DMS114 treated with DMSO at 0.1 percent for 48 hours (cell line): ENCODE measurements around the gene RABL6.
A peak's percentile ranks its signal among the peaks of the same experiment; 100 is the strongest.
"Not testable (repeated sequence)": the region's sequence is repeated elsewhere in the genome, so short reads cannot be mapped to it uniquely, and the experiment has no call there.

Experiments used
- DNase-seq: peaks from one replicate; lab custom pipeline; 2025; ENCODE audit not compliant: unreplicated experiment; lab: John Stamatoyannopoulos, UW

Gene RABL6

DNA sequence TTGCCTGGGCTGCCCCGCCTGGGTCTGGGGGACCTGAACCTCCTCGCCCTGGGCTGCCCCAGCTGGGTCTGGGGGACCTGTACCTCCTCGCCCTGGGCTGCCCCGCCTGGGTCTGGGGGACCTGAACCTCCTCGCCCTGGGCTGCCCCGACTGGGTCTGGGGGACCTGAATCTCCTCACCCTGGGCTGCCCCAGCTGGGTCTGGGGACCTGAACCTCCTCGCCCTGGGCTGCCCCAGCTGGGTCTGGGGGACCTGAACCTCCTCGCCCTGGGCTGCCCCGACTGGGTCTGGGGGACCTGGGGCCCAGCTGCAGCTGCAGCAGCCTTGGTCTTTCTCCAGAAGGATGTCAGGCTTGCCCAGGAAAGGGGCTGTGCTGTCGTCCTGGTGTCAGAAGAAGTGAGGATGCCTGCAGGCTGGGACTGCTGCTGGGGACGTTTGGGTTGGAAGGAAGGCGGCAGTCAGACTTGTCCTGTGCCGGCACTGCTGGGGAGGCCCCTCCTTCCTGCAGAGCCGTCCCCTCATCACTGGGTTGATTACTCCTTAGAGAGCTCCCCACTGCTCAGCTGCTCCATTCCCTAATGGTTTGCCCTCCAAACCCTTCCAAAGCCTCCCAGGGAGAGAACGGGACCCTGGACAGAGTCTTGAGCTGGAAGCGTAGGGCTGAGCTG lies 25.8 kb downstream of the RABL6 start:
- DNase-seq: not testable (repeated sequence)

DNA sequence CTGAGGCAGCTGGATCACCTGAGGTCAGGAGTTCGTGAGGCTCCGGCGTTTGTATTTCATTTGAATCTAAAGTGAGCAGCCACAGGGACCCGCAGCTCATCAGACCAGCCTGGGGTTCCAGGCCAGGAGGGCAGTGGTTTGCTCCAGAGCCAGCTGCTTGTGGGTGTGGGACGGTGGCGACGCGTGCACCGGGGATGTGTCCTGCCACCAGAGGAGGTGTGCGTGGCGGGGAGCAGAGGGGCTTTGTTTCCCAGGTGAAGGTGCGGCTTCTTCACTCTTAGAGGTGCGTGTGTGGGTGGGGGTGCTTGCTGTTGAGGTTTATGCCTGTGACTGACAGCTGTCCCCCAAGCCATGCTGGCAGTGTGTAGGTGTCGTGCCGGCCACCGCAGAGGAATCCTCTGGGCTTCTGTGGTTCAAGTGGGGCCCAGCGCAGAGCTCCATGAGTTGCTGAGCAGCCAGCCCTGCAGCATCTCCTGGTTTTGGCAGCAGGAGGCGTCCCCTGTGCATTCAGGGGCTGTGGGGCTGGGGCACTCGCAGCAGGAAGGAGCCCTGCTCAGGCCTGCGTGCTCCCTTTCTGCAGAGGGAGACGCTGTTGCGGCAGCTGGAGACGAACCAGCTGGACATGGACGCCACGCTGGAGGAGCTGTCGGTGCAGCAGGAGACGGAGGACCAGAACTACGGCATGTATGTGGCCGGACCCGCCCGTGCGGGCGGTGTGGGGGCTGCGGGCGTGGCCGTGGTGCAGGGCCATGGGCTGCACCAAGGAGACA lies 27.6 kb downstream of the RABL6 start:
- DNase-seq: no peak

DNA sequence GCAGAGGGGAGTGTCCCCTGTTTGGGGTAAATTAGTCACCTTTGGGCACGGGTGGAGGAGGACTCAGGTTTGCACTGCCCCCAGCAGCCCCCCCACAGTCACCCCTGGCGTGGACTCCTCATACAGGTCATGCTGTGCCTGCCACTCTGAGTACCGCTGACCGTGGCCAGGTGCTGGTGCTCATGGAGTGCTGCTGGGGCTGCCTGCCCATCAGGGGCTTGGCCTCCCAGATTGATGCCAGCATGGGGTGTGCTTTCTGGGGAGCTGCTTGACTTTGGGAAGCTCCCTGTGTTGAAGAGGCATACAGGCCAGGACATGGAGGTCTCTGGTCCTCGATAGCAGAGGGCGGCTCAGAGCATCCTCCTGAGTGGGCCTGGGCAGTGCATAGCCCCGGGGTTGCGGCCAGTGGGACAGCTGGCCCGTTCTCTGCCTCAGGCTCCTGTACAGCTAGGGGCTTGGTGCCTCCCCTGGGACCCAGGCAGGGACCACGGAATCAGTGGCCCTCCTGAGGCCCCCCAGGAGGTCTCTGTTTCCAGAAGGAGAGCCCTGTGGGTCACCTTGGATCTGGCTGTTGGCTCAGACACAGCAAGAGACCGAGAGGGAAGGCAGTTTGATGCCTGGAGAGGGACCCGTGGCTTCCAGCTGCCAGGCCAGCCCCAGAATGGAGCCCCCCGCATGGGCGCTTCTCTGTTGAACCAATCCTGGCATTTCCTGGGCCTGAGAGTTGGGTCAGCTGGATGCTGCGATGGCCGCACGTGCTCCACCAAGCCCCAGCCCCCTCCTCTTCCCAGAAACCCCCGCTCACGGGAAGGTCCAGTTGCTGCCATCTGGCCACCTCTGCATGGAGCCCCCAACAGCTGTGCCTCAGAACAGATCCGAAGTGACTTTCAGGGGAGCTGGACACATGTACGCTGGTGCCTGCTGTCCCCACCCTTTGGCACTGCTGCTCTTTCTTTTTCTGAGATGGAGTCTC lies 28.5 kb downstream of the RABL6 start:
- no peak for DNase-seq

DNA sequence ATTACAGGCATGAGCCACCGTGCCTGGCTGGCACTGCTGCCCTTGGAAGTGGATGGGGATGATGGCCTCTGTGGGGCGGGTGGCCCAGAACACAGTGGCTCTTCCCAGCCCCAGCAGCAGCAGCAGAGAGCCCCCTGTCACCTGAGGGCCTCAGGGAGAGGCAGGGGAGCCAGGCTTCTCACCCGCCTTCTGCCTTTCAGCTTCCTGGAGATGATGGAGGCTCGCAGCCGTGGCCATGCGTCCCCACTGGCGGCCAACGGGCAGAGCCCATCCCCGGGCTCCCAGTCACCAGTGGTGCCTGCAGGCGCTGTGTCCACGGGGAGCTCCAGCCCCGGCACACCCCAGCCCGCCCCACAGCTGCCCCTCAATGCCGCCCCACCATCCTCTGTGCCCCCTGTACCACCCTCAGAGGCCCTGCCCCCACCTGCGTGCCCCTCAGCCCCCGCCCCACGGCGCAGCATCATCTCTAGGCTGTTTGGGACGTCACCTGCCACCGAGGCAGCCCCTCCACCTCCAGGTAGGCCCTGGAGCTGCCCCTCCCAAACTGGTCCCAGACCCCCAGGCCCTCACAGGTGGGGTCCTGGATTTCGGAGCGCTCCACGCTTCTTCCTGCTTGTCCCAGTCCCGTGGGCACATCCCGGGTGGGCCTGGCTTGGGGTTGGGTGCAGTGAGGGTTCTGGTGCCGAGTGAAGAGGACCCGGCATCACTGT lies 29.6 kb downstream of the RABL6 start:
- no peak for DNase-seq

DNA sequence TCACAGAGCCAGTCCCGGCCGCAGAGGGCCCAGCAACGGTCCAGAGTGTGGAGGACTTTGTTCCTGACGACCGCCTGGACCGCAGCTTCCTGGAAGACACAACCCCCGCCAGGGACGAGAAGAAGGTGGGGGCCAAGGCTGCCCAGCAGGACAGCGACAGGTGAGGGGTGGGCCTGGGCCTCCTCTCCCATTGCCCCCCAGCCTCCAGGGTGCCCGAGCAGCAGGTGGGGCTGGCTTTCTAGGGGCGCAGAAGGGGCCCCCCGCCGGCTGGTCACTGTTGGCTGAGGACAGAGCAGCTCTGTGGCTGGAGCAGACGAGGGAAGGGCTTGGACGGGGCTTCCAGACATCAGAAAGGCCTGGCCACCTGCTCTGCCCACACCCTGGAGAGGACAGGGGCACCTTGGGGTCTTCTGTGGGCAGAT lies 30.1 kb downstream of the RABL6 start:
- not testable (repeated sequence) for DNase-seq

DNA sequence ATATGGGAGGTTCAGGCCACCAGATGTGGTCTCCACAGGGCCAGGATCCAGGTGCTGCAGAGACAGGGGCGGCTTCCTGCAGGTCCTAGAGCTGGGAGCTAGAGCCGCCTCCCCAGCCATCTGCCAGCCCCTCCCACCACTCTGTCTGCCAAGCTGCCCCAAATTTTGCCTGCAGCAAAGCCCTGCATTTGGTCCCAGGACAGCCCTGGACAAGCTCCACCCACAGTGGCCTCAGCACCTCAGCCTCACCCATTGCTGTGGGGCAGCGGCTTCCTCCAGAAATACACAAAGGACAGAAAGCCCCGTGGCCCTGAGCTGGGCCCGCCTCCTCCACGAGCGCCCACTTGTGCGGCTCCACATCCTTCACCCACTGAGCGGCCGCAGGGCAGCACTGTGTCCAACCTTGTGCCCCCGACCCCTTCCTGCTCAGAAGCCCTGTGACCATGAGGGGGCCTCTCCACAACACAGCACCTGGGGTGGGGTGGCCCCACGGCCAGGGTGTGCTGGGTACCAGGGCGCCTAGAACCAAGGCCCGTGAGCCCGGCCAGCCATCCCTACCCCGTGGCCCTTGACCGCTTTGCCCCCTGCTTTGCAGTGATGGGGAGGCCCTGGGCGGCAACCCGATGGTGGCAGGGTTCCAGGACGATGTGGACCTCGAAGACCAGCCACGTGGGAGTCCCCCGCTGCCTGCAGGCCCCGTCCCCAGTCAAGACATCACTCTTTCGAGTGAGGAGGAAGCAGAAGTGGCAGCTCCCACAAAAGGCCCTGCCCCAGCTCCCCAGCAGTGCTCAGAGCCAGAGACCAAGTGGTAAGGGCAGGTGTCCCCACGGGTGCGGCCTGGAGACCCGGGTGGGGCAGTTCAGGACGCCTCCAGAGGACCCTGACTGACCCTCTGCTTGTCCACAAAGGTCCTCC lies 30.8 kb downstream of the RABL6 start:
- DNase-seq: no peak

DNA sequence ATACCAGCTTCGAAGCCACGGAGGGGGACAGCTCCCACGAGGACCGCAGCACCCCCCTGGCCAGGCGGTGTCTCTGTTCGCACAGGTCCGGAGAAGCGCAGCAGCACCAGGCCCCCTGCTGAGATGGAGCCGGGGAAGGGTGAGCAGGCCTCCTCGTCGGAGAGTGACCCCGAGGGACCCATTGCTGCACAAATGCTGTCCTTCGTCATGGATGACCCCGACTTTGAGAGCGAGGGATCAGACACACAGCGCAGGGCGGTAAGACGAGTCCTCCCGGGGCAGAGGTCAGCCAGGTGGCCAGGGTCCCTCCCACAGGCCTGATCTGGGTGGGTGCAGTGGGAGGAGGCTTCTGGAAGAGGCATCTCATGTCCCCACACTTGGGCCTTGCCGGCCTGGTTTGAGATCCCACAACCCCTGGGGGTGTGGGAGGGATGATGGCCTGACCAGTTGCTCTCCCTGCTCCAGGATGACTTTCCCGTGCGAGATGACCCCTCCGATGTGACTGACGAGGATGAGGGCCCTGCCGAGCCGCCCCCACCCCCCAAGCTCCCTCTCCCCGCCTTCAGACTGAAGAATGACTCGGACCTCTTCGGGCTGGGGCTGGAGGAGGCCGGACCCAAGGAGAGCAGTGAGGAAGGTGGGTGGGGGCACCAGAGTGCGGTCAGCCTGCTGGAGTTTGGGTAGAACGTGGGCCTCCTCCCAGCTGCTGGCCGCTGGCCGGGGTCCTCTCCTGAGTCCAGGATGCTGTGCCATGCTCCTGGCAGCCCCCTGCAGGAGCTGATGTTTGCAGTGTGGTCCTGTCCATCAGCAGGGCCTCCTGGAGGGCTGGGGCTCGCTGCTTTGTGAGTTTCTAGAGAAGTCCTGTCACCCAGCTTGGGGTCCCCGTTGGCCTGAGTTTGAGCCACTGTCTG lies 31.7 kb downstream of the RABL6 start:
- DNase-seq: no peak

DNA sequence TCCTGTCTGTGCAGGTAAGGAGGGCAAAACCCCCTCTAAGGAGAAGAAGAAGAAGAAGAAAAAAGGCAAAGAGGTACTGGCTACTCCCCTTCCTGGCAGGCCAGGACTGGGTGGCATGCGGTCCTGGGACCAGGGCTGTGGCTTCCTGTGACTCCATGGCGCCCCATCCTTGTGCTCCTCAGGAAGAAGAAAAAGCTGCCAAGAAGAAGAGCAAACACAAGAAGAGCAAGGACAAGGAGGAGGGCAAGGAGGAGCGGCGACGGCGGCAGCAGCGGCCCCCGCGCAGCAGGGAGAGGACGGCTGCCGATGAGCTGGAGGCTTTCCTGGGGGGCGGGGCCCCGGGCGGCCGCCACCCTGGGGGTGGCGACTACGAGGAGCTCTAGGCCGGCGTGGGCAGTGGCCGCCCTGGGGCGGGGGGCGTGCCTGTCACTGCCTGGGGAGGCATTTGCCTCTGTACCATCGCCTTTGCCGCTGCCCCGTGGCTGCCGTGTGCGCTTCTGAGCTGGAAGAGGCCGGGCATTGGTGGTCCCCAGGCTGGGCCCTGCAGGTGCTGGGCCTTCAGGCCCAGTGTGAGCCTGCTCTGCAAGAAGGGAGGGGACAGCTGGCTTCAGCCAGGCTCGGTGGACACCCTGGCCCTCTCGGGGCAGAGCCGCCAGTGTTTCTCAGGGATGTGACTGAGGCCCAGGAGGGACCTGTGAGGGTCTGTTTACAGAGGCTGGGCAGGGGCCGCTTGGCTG lies 32.6 kb downstream of the RABL6 start:
- DNase-seq: peak; percentile 18

DNA sequence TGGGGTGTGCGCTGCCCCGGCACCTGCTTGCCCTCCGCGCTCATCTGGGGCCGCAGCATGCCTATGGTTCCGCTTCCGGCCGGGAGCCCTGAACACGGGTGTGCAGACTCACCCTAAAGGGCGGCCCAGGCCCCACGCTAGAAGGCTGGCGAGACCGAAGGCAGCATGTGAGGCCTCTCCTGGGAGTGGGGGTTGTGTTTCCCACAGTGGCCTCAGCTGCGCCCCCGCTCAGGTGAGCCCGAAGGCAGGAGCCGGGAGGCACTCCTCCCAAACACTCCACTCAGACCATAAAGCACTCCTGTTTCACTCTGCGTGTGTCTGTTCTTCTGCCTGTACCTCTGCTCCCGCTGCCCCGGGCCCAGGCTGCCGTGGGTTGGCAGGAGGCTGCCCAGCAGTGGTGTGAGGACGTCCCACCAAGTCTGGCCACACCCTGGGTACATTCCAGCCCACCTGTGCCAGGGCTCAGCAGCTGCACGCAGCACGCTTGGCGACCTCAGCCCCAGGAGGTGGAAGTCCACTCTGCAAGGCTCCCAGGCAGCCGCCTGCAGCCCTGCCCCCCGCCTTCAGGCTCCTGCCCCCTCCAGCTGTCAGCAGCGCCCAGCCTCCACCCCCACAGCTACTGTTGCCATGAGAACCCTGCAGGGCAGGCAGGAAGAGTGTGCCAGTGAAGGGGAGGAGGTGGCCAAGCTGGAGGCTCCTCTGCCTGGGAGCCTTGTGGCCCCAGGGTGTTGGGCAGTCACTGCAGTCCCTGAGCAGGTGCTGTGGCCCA lies 33.3 kb downstream of the RABL6 start:
- DNase-seq: peak; percentile 17

DNA sequence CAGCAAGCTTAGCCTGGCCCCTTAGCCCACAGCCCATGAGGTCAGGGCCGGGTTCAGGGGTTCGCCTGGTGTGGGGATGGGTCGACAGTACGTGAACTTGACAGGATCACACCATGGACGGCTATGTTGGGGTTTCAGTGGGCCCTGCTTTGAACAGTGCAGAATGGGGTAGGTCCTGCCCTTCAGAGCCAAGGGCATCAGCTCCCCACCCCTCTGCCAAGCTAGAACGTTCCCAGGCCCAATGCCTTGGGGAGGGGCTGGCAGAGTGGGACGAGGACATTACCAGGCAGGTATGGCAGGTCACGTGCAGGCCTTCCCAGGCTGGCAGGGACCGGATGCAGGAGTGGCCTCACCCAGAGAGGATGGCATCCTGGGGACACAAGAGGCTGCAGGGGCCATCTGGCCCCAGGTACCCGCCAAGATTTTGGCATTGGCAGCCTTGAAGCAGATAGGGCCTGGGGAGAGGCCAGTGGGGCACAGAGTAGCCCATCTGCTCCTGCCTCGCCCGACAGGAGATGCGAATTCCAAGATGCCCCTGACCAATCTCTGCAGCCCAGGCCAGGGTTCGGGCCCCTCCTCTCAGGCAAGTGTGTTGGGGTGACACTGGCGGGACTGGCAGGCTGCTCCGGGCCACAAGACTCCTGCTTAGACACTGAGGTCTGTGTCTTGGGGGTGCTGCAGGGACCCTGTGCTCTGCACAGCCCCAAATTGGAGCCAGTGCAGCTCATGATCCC lies 34.1 kb downstream of the RABL6 start:
- not testable (repeated sequence) for DNase-seq

DNA sequence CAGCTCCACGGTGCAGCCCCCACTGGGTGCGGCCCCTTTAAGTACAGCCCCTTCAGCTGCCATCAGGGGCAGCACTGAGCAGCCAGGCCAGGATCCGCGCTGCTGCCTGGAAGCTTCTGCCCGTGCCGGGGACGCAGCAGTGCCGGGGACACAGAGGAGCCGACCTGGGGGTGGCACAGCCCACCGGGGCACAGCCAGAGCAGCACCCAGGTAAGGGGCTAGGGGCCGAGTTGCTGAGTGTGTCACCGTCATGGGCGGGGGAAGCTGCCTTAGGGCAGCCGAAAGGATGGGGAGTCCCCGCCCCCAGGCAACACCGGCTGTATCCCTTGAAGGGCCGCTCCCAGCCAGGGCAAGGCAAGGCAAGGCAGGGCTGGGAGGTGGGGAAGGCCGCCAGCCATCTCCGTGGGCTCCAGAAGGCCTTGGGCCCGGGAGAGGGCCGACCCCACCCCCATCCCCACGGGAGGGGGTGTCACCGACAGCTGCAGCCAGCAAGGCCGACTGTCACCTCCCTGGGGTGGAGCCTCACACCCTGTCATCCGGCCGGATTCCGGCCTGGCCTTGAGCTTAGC lies 34.7 kb downstream of the RABL6 start, which contains the start of gene AJM1:
Gene AJM1, plus strand, starts transcription at position 99 of the 569 bp plus-strand sequence. CDS start 1,937 bp downstream, outside the sequence.
- peak; percentile 43 for DNase-seq

DNA sequence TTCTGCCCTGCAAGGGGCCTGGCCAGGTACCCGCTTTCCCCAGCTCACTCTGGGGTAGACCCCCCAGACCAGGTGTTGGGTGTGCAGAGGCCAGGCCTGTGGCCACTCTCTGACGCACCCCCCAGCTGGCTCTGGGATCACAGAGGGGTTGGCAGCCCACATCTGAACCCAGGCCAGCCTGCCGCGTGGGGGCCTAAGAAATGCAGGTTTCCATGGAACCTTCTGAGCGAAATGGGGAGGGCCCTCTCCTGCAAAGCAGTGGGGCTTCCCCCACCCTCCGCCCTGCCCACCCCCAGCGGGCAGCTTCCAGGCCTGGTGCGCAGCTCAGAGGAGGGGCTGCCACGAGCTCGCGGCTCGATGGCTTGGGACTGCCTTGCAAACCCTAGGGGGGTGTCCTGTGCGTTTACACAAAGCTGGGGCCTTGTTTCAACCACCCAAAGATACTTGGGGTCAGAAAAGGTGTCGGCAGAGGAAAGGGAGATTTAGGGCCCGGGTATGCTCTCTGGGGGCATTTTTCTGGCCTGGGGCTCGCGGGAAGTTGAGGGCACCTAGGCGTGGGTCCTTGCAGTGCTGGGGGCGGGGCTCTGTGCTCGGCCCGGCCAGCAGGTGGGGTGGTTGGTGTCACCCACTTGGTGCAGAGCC lies 35.5 kb downstream of the RABL6 start:
- DNase-seq: not testable (repeated sequence)

DNA sequence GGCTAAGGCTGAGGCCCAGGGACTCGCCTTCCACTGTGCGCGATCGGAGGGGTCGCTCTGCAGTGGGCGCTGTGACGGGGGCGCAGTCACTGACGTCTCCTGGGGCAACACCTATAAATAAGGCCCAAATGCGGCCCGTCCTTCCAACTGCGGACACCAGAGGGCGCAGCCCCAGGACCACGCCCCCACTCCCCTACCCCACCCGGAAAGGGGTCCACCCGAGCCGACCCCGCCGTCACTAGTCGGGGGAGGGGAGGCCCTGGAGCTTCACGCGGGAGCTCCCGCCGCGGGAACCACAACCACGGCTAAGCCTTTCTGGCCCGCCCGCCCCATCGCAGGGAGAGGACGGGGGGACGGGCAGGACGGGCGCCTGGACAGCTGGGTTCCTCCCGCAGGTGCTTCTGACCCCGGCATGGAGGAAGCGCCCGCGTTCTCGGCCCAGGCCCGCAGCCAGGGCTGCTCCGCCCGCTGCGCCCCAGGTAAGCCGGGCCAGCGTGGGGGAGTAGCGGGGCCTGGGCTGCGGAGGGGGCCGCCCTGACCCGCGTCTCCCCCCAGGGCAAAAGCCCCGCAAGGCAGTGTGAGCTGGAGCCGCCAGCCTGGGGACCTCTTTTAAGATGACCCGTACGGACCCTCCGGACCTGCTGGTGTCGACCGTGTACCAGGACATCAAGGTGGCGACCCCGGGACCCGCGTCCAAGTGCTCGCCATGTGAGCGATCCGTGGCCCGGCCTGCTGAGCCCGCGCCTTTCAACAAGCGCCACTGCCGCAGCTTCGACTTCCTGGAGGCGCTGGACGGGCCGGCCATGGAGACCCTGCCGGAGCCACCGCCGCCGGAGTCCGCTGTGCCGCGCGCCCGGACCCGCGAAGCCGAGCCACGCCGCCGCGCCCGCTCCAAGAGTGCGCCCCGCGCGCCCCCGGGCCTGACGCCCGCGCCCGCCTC lies 36.3 kb downstream of the RABL6 start:
- not testable (repeated sequence) for DNase-seq

DNA sequence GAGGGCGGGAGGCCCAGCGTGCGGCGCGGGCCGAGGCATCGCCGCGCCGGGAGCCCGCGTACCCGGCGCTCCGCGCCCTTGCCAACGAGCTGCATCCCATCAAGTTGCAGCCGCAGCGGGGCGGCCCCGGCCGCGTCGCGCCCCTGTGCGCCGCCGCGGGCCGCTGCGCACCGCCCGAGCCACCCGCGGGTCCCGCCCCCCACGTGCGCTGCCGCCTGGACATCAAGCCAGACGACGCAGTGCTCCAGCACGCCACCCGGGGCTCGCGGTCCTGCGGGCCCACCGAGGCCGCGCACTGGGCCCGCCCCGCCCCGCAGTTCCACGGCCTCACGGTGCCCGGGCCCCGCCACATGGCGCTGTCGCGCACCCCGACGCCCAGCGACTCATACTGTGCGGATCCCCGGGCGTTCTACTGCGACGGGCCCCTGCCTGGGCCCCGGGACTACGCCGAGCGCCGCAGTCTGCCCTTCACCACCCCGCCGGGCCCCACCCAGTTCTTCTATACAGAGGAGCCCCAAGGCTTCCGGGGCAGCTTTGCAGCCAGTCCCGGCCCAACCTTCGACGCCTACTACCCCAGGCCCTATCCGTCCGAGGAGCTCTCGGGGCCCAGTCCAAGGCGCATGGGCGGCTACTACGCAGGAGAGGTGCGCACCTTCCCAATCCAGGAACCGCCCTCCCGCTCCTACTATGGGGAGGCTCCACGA lies 37.2 kb downstream of the RABL6 start:
- DNase-seq: no peak
